Stromal cell of bone marrow (primary cell): ENCODE measurements around the gene PTRH1.

Source experiments
- DNase-seq: peaks from one replicate; pipeline ENCODE4 v3.0.0-alpha.2; 2012; ENCODE audit warnings: low read depth

PTRH1 gene

DNA sequence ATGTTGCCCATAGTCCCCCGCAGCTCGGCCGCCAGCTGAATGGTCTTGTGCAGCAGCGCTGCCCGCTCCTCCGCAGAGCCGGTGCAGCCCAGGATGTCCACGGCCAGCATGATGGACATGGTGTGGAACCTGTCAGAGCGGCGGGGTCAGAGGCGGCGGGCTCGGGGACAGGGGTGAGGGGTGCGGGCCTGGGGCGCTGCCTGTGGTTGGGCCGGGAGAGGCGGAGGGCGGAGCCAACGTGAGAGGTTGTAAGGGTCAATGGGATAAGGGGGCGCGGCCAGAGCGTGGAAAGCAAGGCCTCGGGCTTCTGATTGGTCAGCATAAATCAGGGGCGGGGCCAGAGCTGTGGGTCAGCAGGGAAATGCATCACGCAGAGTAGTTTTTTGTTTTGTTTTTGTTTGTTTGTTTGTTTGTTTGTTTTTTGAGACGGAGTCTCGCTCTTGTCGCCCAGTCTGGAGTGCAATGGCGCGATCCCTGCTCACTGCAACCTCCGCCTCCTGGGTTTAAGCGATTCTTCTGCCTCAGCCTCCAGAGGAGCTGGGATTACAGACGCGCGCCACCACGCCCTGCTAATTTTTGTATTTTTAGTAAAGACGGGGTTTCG is 26.5 kb upstream of the PTRH1 start:
- DNase-seq: no peak

- no peak for DNase-seq
Measured at GRCh38 chr9:127739614-127740330, 24.3 kb upstream of the PTRH1 start.

DNA sequence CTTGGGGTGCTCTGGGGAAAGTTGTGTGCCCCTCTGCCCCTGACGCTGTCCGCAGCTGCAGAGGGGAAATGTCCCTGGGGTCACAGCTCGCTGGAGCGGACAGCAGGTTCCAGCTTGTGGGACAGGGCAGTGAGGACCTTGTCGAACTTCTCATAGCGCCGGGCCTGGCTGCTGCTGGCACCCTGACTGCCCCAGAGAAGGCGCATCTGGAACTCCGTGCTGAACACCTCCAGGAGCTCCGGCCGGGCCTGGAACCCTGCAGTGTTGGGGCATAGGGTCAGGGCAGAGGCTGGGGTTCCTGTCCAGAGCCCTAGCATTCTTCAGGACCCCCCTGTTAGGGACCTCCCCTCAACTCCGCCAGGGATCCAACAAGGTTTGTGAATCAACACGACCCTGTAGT is 23.2 kb upstream of the PTRH1 start:
- no peak for DNase-seq

GRCh38 chr9:127735530-127736185 is 20.2 kb upstream of the PTRH1 start:
- DNase-seq: no peak

GRCh38 chr9:127734747-127735529 is 19.5 kb upstream of the PTRH1 start, which contains the start of gene TOR2A:
Gene TOR2A, minus strand, starts transcription at chr9:127735294. Its CDS starts 24 bp downstream, at chr9:127735270.
- peak; percentile 94 for DNase-seq

- DNase-seq: no peak
Measured at GRCh38 chr9:127734247-127734746, 18.8 kb upstream of the PTRH1 start.

- DNase-seq: no peak
Measured at GRCh38 chr9:127733614-127734013, 18.2 kb upstream of the PTRH1 start.

DNA sequence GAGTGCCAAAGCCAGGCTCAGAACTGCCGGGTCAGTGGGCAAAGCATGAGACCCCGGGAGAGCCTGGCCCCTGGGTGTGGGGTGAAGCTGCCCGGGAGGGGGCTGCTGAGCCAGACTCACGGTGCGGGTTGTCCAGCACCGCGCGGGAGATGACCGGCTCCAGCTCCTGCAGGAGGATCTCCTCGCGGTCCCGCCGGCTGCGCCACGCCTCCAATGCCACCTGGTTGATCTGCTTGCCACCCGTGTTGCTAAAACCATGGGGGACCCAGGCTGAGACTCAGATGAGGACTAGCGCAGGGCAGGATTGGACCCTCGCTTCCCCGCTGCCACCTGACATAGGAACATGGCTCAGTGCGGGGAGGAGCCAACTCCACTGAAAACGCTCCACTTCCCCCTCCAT is 17.0 kb upstream of the PTRH1 start:
- DNase-seq: no peak

DNA sequence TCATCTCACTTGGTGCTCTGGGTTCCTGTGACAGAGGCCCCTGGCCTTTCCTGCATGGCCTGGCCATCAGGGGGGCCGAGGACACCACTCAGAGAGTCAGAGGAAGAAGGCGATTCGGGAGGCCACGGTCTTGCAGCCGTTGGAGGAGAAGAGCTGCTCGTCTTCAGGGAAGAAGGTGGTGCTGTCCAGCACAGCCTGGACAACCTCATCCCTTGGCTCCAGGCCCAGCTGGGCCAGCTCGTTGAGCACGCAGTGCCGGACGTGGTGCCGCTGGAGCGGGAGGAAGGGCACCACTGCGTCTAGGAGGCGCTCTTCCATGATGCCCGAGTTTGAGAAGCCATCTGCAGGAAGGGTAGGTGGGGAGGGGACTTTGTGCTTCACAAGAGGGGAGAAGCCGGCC is 16.5 kb upstream of the PTRH1 start:
- no peak for DNase-seq

GRCh38 chr9:127730799-127731410 is 15.4 kb upstream of the PTRH1 start:
- DNase-seq: no peak

GRCh38 chr9:127730262-127730661 is 14.8 kb upstream of the PTRH1 start:
- no peak for DNase-seq

- DNase-seq: no peak
Measured at GRCh38 chr9:127729522-127730256, 14.2 kb upstream of the PTRH1 start.

GRCh38 chr9:127728808-127729207 is 13.3 kb upstream of the PTRH1 start:
- DNase-seq: no peak

DNA sequence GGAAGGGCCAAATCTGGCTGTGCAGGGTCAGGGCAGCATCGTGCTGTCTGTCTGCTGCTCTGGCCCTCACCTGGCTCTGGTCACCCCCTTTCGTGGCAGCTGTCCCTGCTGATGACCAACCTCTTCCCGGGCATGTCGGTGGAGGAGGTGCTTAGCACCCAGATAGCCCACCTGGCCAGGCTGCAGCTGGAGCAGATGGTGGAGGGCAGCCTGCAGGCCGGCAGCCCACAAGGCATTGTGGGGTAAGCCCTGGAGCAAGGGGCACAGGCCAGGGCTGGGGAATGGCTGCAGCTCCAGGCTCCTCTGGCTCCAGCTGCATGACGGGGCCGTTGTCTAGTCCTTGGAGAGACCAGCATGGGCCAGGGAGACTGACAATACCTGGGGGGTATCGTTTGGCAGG is 11.4 kb upstream of the PTRH1 start:
- DNase-seq: no peak

GRCh38 chr9:127724012-127724411 is 8.5 kb upstream of the PTRH1 start:
- DNase-seq: no peak

GRCh38 chr9:127723444-127723843 is 8.0 kb upstream of the PTRH1 start:
- peak; percentile 65 for DNase-seq

GRCh38 chr9:127723013-127723412 is 7.5 kb upstream of the PTRH1 start:
- DNase-seq: no peak

DNA sequence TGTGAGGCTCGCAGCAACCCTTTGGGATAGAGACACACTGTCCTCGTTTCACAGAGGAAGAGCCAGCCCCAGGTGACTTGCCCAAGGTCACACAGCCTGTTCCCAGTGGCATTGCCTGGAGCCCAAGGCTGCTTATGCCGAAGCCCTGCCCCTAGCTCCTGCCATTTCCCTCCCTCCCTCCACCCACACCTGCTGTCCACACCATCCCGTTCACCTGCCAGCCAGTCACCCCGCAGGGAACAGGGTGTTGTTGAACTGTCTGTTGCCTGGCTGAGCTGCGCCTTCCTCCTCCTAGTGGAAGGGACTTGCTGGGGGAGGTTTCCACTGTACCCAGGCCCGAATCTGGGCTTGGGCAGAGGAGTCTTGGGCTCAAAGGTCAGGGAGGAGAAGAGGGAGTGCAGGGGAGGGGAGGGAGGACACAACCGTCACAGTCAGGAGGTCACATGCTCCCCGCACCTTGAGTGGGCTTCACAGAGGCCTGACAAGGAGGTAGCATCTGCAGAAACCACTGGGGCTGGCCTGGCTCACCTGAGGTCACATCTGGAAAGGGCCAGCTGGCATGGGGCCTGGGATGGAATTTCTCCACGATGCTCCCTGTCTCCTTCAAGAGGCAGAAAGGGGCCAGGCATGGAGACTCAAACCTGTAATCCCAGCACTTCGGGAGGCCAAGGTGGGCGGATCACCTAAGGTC is 6.7 kb upstream of the PTRH1 start:
- no peak for DNase-seq

DNA sequence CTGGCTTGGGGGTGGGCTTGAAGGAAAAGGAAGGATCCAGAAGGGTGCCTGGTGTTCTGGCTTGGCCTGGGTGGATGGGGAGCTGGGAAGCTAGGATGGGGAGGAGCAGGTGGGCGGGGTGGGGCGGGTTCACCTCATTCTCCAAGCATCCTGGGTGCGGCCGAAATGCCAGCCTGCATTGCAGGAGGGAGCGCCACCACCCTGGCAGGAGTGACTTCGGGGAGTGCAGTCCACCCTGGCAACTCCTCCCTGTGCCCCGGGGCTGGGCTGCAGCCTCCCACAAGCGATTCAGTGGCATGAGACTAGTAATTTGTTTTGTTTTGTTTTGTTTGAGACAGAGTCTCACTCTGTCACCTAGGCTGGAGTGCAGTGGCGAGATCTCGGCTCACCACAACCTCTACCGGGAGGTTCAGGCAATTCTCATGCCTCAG is 5.9 kb upstream of the PTRH1 start:
- DNase-seq: no peak

DNA sequence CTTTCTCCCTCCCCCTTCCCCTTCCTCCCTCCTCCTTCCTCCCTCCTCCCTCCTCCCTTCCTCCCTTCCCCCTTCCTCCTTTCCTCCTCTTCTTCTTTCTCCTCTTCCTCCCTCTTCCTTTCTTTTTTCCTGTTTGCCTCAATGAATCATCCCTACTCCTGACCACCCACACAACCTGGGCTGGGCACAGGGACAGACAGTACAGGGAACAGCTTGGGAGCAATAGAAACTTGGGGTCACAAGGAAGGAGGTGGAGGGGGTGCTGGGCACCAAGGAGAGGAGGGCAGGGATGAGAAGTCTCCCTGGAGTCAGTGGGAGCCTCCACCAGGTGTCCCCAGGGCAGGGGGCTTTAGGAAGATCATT is 5.4 kb upstream of the PTRH1 start:
- no peak for DNase-seq
